HG02943 (cell line): ENCODE measurements around the gene STPG1.

Experiments
- ATAC-seq: cut with Tn5 transposase; IDR thresholded peaks from one replicate; pipeline ENCODE4 v1.9.1; 2021; ENCODE audit warnings: mild to moderate bottlenecking, low read depth, moderate library complexity; ENCODE audit not compliant: unreplicated experiment

STPG1 gene

DNA sequence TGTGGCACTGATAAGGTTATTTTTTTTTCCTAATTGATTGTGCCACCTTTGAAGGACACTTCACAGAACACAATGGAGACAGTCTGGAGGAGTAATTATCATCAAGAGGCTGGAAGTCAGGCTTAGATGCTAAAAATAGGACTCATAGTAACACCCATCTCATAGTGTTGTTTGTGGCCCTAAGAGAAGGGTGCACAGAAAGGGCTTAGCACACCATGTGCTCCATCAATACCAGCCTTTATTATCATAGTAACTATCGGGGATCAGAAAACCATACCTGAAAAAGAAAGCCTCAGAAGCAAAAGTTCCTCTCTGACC lies 13.9 kb upstream of the STPG1 start:
- ATAC-seq: no peak

DNA sequence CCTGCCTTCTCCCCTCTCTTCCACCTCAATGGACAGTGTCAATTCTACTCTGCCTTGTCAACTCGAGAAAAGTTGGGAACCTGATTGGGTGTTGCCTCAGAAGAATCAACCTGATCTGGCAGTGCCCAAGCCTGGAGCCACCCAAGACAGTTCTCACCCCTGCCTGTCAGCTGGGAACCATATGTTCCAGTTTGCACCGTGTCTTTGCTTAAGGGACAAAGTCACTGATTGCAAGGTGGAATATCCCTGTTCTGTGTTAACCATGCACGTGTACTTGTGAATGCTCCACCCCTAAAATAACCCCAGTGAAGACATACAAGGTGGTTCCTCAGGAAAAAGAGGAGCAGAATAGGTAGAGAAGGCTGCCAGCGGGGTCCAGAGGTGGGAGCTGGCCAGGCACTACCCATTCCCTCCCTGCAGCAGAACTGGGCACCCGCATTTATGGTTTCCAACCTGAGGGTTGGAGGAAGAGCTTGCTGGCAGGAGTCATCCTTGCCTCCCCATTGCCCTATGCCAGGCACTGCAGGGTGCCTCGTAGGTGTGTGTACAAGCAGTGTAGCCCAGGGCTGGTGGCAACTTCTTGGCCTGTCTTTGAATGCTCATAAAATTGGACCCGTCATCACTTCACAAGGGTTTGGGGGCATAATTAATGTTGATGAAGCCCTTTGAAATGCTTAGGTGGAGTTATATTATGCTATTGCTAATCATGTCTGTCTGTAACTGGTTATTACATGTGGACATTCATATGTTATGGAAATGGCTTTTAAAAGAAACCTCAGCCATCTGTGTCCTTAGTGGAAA lies 13.4 kb upstream of the STPG1 start:
- no peak for ATAC-seq

DNA sequence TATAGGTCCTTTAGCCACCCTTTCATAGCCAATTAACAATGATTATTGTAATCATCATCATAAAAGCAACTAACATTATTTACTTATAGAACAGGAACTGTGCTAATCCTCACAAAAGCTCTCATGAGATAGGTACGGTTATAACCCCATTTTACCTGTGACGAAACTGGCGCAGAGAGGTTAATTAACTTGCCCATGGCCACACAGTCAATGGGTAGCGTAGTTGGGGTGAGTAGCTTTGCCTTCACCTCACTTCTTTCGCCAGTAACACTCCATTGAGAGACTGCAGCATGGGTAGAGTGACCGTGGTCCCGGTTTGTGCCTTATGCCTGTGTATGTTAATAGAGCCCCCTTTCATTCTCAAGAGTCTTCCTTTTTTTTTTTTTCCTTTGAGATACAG lies 12.3 kb upstream of the STPG1 start:
- ATAC-seq: no peak

DNA sequence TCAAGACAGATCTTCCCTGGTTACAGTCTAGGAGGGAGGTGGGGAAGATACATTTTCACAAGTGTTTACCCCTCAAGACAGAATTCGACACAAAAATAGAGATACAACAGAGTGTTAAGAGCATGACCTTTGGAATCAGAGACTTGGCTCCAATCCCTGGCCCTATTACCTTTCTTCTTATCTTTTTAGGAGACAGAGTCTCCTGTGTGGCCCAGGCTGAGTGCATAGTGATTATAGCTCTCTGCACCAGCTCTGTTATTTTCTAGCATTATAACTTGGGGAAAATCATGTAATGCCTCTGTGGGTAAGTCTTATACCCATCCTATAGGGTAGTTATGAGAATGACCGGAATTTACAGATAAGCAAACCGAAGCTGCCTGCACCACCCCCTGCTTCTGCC lies 11.9 kb upstream of the STPG1 start:
- ATAC-seq: no peak

DNA sequence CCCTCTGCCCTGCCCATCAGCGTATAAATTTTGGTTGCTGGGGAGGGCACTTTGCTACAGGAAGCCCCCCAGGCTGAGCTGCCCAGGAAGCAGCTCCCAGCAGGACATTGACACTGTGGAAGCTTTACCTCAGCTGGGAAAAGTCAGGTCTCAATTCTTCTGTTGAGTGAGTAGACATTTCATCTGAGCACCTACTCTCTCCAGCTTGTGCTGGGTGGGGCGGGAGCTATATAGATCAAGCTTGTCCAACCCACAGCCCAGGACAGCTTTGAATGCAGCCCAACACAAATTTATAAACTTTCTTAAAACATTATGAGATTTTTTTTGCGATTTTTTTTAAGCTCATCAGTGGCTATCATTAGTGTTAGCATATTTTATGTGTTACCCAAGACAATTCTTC lies 11.4 kb upstream of the STPG1 start:
- no peak for ATAC-seq

DNA sequence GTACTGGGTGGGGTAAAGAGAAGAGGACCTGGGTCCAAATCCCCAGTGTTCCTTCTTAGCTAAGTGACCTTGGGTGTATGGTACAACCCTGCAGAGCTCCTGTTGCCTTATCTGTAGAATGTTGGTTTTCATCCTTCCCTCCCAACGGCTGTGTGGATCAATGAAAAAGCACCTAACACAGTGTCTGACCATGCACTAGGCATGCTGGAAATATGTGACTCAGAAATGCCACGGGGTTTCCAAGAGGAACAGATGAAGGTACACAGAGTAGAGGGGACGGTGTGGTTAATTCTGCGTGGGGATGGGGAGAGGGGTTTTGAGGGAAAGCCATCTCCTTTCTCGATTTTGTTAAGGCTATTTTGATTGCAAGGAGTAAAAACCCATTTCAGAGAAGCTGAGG lies 10.6 kb upstream of the STPG1 start:
- ATAC-seq: no peak

DNA sequence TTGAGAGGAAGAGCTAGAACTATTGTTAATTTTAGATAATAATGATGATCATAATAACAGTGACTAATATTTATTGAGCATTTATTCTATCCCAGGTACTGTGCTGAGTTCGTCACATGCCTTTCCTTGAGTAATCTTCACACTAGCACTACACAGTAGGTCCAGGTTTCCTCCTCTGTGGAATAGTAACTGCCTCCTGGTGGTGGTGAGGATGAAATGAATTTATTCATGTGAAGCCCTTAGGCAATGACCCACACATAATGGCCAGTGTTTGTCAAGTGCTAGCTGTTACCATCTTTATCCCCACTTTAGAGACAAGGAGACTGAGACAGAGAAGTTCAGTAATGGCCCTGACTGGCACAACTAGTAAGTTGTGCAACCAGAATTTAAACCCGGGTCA lies 7.9 kb upstream of the STPG1 start:
- ATAC-seq: no peak

DNA sequence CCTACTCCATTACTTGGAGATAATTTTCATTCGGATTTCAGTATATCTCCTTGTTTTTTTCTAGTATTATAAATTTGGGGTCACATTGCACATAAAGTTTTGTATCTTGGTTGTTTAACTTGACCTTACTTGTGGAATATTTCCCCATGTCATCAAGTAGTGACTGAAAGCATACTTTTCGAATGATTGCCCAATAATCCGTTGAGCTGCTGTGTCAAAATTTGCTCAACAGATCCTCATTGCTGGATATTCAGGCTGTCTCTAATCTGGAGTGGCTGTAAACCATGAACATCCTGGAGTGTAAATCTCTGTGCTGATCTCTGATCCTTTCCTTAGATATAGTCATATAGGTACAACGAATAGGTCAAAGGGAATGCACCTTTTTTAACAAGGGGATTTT lies 7.0 kb upstream of the STPG1 start:
- no peak for ATAC-seq

DNA sequence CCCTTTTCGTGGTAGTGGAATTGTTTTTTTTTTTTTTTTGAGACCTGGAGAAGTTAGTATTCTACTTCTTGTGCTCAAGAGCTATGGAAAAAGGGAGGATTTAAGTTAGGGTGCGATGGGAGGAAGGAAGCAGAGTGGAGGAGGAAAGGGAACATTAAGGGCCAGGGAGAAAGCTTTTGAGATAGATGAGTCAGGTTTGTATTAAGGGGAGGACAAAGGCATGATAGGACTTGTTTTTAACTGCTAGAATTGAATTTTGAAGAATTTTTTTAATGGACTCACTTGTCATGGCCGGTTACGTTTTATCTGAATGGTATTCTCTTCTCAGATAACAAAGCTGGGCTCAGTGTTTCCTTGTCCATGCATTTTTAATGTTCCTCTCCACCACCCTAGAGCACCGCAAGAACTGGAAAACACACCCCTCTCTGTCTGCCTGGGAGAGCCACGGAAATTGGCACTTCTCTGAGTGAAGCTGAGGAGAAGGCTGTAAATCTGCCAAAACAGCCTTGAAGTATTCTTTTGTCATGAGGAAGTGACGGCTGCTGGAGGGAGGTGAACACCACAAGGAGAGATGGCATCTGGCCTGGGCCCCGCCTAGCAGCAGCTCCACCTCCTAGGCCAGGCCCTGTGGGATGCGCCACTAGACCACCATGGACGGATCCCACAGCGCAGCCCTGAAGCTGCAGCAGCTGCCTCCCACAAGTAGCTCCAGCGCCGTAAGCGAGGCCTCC lies 5.5 kb upstream of the STPG1 start:
- no peak for ATAC-seq

DNA sequence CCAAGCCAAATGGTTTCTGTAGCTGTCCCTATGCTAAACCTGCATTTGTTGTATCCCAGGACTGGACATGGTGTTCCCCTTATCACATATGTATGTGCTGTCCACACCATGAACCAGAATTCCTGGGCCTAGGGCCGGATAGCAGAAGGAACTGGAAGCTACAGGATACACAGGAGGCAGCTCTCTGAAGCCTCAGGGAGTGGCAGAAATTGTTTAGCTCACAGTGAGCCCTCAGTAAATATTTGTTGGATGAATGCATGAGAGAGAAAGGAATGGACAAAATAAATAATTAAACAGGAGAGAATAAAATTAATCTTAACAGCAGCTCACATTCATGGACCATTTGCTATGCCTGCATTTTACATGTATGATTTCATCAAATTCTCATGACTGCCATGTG lies 4.1 kb upstream of the STPG1 start:
- no peak for ATAC-seq

DNA sequence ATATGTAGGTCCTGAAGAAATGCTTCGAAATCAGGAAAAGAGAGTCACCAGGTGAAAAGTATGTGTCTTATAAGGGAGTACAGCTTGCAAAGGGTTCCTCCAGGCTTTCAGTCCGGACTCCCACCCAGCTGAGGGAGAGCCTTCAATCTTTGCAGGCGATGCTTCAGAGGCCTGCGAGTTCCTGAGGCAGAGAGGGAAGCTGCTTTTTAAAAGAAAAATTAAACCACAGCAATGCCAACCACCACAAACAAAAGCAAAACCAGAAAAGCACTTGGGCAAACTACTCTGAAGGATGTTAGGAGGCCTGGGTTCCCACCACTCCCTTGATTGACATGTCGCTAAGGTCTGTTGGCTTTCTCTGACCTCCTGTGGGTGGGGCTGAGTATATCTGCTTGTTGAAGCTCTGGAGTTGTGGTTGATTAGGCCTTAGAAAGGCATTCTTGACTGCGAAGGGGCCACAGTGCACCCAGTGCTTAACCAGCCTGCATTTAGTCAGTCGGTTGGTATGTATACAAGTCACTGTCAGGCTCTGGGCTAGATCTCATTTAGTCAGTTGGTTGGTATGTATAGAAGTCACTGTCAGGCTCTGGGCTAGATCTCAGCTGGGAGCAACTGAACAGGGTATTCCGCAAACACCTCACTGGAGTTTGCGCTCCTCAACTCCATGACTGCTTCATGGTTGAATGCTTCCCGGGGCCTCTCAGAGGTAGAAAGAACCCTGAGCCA lies 3.2 kb upstream of the STPG1 start:
- ATAC-seq: no peak

DNA sequence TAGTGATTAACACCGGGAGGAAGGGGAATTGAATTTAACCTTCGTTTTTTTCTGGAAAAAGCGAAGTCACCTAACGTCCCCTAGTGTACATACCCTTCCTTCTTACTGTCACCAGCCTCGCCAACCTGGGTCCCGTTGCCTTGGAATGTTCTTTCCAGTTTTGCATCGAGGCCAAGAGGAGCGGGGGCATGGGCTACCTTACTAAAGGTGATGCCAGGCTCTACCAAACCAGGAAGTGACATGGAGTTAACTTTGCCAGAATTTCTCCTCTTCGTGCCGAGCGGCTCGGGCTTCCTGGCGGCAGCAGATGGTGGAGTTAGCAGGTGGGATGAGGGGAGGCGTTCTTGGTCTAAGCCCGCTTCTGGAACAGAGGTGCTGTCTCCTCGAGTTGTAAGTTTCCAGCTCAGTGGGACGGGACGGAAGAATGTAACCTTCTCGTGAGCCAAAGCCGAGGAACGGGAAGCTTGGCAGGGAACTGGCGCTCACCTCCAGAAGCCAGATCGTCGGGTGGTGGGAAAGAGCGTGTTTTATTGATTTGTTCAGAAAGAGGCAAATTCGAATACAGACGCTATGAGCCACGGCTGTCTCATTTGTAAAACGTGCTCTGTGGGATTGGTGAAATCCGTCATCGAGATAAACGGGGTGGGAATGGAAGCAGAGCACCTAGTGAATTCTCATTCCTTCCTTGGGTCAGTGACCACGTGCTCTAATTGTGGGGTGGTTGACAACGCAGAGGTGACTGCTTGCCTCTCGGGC lies 2.5 kb upstream of the STPG1 start:
- peak; percentile 16 for ATAC-seq

DNA sequence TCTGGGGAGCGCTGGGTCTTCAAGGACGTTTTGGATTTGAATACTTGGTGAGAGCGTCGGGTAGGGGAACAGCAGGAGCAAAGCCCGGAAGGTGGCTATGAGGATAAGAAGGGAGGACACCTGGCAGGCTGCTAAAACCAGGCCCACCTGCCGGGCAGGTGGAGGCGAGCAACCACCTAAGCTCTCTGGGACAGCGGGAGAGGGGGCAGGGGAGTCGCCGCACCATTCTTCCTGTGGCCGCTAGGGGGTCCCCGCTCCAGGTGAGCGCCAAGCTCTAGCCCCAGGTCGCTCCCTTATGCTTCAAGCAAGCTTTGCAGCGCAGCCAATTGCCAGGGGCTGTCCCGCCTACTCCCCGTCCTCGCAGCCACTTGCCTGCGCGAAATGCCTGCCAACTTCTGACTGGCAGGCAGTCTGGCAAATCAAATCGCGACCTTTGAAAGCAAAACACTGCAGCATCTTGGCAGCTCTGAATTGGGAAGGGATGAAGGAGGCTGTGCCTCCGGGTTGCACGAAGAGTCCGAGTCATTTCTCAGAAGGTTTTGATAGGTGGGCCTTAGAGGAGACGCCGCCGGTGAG lies 1.8 kb upstream of the STPG1 start, which contains the start of gene NIPAL3:
NIPAL3 (plus strand) TSS at position 469 of the 576 bp plus-strand sequence. CDS start 3,746 bp downstream, outside the sequence.
- ATAC-seq: peak; percentile 95

DNA sequence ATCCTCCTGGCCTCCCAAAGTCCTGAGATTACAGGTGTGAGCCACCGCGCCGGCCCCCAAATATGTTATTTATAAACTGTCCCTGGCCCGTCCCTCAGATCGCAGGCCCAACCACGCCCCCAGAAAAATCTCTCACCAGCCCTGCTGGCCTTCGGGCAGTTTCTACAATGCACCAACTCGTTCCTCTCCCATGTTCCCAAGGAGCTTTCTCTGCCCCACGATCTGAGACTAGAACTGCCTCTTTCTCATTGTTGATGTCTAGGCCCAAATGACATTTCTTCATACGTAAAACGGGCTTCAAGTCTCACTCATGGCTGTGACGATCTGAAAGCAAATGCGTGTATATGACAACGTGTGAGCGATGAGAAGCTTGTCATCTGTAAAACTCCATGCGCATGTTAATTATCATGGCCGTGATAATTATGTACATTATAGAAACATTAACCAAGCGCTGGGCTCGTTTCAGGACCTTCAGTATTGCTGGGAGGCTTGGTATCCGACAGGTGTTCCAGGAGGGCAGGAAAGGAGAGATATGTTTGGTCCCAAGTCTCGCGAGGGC lies 1.3 kb upstream of the STPG1 start:
- no peak for ATAC-seq

DNA sequence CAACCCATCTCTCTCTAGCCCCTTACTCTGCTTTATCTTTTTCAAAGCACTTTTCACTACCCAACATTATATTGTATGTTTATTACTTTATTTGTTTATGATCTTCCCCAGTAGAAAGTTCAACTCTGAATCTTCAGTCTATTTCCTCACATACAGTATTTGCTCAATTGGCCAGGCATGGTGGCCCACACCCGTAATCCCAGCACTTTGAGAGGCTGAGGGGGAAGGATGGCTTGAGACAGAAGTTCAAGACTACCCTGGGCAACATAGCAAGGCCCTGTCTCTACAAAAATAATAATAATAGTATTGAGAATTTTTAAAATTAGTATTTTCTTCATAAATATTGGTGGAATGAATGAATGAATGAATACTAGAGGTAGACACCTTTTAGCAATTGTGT lies 1.2 kb downstream of the STPG1 start:
- no peak for ATAC-seq

DNA sequence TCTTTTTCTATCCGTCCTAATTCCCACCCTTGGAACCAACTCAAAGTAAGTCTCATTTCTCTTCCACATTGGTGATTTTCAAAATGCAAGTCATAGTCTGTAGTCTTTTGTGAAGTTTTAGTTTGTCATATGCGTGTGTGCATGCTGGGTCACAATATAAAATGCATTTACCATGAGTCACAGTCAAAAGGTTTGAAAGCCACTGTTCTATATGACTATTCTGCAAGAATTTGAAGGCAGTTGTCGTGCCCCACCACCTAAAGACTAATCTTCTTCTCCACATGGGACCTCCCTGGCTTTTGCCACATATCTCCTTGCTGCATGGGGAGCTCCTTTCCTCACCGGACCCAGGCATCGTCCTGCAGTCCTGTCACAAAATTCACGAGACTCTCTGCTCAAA lies 1.6 kb downstream of the STPG1 start:
- ATAC-seq: no peak

DNA sequence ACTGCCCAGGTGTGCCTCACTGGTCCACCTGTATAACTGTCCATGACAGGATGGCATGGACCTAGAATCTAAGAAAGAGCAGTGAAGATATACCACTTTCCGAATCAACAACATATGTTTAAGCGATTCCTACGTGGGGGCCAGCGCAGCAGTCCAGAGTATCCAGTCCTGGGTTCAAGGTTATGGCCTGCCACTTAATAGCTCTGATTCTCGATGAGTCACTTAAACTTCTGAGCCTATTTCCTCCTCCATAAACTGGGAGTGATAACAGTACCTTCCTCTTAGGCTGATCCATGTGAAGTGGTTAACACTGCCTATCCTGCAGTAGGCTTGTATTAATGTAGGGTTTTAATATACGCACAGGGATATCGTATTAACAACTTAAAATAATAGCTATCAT lies 2.8 kb downstream of the STPG1 start:
- no peak for ATAC-seq

DNA sequence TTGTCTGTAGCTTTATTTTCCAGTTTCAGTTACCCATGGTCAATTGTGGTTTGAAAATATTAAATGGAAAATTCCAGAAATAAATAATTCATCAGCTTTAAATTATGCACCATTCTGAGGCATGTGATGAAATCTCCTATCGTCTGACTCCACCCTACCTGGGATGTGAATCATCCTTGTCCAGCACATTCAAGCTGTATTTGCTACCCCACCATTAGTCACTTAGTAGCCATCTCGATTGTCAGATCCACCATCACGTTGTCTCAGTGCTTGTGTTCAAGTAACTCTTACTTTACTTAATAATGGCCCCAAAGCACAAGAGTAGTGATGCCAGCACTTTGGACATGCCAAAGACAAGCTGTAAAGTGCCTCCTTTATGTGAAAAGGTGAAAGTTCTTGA lies 4.0 kb downstream of the STPG1 start:
- ATAC-seq: no peak

DNA sequence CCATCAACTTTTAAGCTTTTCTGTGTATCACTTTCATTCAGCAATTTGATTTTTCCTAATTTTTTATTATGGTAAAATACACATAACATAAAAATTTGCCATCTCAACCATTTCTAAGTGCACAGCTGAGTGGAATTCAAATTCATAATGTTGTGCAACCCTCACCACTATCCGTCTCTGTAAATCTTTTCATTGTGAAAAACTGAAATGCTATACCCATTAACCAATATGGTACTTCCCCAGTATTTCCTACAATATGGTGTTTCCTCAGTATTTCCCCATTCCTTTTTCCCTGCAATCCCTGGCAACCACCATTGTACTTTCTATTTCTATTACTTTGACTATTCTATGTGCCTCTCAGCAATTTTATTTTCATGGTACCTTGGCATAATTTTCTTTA lies 6.8 kb downstream of the STPG1 start:
- ATAC-seq: no peak

DNA sequence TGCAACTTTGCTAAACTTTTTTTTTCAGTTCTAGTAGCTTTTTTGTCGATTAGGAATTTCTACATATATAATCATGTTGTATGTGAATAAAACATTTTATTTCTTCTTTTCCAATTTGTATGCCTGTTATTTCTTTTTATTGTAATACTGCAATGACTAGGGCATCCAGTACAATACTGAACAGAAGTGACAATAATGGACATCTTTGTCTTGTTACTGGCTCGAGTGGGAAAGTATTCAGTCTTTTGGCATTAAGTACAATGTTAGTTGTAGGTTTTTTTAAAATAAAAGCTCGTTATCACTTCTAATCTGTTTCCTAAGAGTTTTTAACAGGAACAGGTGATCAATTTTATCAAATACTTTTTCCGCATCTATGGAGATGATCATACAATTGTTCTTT lies 9.8 kb downstream of the STPG1 start:
- ATAC-seq: no peak
